Stimulated activated CD4-positive, alpha-beta T cell treated with anti-CD3 and anti-CD28 coated beads, Interleukin-1b, Interleukin-23, amount 100 ng/mL, for 48 hours (primary cell): ENCODE measurements around the gene SMIM14.
A peak's percentile ranks its signal among the peaks of the same experiment; 100 is the strongest.
"Not testable (repeated sequence)": the region's sequence is repeated elsewhere in the genome, so short reads cannot be mapped to it uniquely, and the experiment has no call there.

Experiments
- DNase-seq: peaks from one replicate; pipeline ENCODE4 v3.0.0-alpha.2; 2020

The SMIM14 gene

GRCh38 chr4:39642885-39643552, 4.4 kb upstream of the SMIM14 start:
- DNase-seq = no peak

GRCh38 chr4:39641451-39641850, 2.8 kb upstream of the SMIM14 start:
- DNase-seq = no peak

GRCh38 chr4:39637586-39638353, 895 bp downstream of the SMIM14 start:
- peak; percentile 3 for DNase-seq

GRCh38 chr4:39637221-39637585, 1.5 kb downstream of the SMIM14 start:
- DNase-seq = no peak

GRCh38 chr4:39636531-39637184, 2.0 kb downstream of the SMIM14 start:
- DNase-seq = no peak

- no peak for DNase-seq
These were observed 3.6 kb downstream of the SMIM14 start for GRCh38 chr4:39635023-39635422.

- no peak for DNase-seq
These were observed 7.0 kb downstream of the SMIM14 start for GRCh38 chr4:39631700-39632079.

- DNase-seq = no peak
These were observed 11.3 kb downstream of the SMIM14 start for GRCh38 chr4:39627413-39627812.

- DNase-seq = no peak
These were observed 11.8 kb downstream of the SMIM14 start for GRCh38 chr4:39626913-39627312.

GRCh38 chr4:39626261-39626660, 12.4 kb downstream of the SMIM14 start:
- DNase-seq = no peak

GRCh38 chr4:39621582-39621981, 17.1 kb downstream of the SMIM14 start:
- DNase-seq = no peak

GRCh38 chr4:39620551-39621313, 17.9 kb downstream of the SMIM14 start:
- no peak for DNase-seq

- DNase-seq = no peak
These were observed 21.1 kb downstream of the SMIM14 start for GRCh38 chr4:39617534-39617933.

- no peak for DNase-seq
These were observed 22.0 kb downstream of the SMIM14 start for GRCh38 chr4:39616651-39617050.

- DNase-seq = not testable (repeated sequence)
These were observed 22.6 kb downstream of the SMIM14 start for GRCh38 chr4:39616112-39616511.

GRCh38 chr4:39614487-39615162, 24.0 kb downstream of the SMIM14 start:
- no peak for DNase-seq

- no peak for DNase-seq
These were observed 25.5 kb downstream of the SMIM14 start for GRCh38 chr4:39613093-39613656.

- no peak for DNase-seq
These were observed 29.2 kb downstream of the SMIM14 start for GRCh38 chr4:39609454-39609931.

- DNase-seq = no peak
These were observed 30.2 kb downstream of the SMIM14 start for GRCh38 chr4:39608451-39608850.

GRCh38 chr4:39606747-39607146, 31.9 kb downstream of the SMIM14 start:
- no peak for DNase-seq

- no peak for DNase-seq
These were observed 40.8 kb downstream of the SMIM14 start for GRCh38 chr4:39597695-39598381.

GRCh38 chr4:39596971-39597370, 41.7 kb downstream of the SMIM14 start:
- DNase-seq = no peak
